Embryonic facial prominence (tissue), 1 donor: ENCODE measurements around the gene KRT9.
"Not testable (repeated sequence)": the region's sequence is repeated elsewhere in the genome, so short reads cannot be mapped to it uniquely, and the experiment has no call there.

Experiments
- DNase-seq: peaks from one replicate; pipeline ENCODE4 v3.0.0-alpha.2; 2016; ENCODE audit errors: extremely low spot score

KRT9 gene

DNA sequence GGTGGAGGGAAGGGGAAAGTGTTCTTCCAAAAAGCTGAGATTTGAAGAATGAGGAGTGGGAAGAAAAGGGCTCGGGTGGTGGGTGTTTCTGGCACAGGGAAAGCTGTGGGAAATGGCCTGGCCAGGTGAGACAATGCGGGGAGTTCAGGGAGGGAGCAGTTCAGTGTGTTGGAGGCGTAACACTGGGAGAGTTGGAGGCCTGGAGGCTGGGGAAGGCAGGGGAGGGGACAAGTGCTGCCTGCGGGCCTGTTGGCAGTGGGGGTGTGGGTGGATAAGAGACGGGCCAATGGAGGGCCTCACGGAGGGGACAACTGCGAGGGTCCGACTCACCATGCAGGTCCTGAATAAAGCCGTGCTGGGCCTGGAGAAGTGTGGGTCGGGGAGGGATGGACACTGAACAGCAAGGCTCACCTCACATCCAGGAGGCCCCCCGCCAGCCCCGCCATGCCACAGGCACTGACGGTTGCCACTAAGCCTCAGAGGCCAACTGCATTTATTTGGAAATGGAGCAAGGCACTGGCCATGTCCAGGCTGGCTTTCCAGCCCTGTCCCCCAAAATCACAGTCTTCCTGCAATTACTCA is 25.9 kb downstream of the KRT9 start:
- DNase-seq: no peak

DNA sequence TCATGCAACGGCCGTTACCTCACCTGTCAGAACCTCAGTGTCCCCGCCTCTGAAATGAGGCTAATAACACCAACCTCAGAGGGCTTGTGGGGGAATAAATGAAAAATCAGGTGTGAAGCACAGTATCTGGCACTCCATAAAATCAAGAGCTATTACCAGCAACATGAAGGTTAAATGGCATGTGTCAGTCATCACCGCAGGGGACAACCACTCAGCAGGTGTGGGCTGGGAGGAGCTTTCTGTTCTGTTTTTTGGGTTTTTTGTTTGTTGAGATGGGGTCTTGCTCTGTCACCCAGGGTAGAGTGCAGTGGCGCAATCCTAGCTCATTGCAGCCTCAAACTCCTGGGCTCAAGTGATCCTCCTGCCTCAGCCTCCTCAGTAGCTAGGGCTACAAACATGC is 26.9 kb downstream of the KRT9 start:
- no peak for DNase-seq

DNA sequence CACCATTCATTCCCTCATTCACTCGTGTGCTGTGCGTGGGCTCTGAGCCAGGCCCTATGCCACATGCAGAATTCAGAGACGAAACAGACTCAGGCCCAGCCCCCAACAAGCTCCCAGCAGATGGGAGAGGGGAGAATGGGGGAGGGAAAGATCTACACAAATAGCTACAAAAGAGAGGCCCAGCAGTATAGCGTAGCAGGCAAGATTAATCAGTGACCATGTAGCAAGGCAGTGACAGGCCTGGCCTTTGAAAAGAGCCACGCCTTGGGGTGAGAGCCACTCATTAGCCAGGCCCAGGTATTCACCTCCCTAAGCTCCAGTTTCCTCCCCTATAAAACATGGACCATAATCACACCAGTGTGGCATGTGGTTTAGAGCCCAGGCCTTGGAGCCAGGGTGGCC is 27.4 kb downstream of the KRT9 start:
- no peak for DNase-seq

DNA sequence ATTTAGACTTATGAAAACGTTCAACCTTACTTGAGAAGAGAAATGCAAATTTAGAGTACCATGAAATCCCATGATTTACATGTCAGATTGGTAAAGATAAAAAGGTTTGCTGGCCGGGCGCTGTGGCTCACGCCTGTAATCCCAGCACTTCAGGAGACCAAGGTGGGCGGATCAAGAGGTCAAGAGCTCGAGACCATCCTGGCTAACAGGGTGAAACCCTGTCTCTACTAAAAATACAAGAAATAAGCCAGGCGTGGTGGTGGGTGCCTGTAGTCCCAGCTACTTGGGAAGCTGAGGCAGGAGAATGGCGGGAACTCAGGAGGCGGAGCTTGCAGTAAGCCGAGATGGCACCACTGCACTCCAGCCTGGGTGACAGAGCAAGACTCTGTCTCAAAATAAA is 29.1 kb downstream of the KRT9 start:
- DNase-seq: not testable (repeated sequence)

DNA sequence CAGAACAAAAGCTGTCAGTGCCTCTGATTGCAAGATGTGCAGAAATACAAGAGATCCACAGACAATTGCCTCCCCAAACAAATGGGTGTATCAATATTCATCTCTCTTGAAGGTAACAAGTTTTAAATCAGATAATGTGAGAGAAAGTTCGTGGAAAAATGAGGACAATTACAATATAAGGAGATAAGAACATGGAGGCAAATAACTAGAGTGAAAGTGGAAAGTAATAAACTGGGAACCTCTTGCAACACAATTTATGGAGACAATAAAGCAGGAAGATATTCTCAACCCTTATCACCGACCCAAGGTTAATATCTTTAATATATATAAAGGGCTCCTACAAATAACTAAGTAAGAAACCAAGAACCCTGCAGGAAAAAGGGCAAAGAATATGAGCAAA is 29.5 kb downstream of the KRT9 start:
- DNase-seq: no peak

DNA sequence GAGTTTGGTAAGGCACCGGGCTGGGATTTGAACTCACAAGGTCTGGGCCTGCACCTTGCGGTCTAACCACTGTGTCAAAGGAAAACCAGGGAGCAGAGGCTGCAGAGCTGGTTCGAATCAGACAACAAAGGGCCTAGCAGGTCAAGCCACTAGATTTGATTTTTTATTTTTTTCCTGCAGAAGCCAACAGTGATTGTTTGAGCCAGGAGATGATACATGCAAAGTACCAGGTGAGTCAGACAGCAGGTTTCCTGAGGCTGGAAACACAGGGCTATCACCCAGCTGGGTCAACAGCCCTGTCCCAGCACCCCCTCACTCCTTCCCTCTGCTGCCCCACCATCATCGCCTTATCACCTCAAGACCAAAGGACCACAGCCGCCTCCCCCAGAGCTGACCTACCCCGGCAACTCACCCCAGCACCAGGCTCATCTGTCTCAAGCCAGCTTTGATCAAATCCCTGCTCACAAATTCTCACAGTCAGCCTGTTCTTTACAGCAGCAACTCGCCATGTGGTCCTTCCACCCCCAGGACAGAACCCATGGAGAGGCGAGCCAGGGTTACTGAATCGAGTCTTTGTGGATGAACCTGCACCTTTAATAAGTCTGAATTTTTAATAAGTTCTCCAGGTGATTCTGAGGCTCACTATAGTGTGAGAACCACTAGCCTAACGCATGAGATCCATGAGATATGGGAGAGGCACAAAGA is 30.8 kb downstream of the KRT9 start:
- DNase-seq: no peak

DNA sequence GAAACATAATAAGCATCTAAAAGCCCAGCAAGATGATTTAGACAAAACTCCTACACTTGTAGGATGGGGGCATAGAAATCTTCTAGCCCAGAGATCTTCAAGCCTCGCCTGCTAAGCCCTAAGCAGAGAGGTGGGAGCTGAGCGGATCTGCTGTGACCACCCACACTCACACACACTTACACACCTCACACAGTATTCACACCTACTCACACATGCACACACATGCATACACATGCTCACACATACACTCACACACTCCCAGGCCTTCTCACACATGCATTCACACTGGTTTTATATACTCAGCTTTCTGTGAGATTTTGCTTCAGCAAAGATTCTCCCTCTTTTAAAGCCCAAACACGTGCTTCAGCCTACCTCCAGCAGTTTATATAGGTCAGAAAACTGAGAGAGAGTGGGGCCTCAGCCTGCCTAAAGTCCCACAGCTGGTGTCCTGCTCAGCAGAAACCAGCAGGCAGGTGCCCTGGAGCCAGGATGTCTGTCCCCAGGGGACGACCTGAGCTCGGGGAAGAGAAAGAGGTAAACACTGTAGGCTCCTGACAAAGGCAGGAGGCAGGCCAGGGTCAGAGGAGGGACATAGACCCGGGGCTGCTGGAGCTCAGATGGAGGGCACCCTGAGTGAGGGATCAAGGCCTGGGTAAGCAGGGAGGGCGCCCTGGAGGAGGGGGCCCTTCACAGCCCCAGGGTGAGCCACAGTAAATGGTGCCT is 31.7 kb downstream of the KRT9 start:
- DNase-seq: no peak

DNA sequence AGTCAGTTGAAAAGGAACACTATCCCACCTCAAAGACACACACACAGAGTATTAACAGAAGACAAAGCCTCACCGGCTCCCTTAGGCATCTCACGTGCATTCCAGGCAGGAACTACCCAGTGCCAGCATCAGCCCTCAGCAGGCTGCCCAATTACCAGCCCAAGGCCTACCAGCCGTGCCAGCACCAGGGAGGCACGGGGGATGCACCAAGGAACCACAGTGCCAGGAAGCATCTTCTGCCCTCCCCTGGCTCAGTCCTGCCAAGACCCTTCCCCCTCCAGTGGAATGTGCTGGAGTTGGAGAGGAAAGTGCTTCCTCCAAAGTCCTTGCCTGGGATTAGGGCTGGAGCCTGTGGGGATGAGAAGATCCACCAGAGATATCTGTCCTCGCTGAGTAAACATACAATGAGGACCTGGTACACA is 32.8 kb downstream of the KRT9 start:
- no peak for DNase-seq

DNA sequence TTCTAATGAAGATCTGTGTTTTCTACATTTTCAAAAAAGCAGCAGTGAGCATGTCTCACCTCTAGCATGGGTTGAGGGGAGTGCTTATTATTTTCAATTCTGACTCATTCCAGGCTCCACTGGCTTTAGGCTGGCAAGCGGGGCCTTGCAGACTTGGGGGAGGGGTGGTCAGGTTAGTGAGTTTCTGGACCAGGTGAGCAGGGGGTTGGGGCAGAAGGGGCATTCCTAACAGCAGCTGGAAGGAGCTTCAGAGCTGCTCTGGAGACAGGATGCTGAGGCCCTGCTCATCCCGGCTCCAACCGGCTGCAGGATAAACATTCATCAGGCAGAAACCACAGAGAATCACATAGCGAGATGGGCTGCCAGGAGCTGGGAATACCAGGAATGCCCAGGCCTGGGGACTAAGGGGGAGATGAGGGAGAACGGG is 33.3 kb downstream of the KRT9 start:
- DNase-seq: no peak

DNA sequence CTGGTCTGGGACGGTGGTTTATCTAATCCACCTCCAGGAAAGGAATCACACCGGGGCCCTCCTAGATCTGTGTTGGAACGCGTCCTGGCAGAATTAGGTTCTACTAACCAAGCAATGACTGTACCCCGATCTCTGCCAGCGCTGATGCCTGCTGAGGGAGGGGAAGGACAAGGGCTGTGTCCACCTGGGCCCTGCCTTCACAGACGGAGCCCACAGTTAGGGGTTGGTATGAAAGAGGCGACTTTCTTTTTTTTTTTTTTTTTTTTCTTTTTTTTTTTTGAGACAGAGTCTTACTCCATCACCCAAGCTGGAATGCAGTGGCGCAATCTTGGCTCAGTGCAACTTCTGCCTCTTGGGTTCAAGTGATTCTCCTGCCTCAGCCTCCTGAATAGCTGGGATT is 33.9 kb downstream of the KRT9 start:
- DNase-seq: no peak

DNA sequence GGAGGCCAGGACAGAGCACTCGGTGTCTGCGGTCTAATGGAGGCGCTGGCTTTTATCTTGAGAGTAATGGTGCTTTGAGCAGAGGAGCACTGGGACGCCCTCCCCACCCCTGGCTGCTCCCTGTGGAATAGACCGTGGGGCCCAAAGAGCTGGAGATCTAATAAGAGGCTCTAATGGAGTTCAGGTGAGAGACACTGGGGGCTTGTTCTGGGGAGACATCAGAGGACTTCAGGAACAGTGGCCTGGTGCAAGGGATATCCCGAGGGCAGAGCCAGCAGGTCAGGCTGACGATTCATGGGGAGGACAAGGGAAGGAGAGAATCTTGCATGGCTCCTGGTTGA is 34.3 kb downstream of the KRT9 start:
- DNase-seq: no peak

DNA sequence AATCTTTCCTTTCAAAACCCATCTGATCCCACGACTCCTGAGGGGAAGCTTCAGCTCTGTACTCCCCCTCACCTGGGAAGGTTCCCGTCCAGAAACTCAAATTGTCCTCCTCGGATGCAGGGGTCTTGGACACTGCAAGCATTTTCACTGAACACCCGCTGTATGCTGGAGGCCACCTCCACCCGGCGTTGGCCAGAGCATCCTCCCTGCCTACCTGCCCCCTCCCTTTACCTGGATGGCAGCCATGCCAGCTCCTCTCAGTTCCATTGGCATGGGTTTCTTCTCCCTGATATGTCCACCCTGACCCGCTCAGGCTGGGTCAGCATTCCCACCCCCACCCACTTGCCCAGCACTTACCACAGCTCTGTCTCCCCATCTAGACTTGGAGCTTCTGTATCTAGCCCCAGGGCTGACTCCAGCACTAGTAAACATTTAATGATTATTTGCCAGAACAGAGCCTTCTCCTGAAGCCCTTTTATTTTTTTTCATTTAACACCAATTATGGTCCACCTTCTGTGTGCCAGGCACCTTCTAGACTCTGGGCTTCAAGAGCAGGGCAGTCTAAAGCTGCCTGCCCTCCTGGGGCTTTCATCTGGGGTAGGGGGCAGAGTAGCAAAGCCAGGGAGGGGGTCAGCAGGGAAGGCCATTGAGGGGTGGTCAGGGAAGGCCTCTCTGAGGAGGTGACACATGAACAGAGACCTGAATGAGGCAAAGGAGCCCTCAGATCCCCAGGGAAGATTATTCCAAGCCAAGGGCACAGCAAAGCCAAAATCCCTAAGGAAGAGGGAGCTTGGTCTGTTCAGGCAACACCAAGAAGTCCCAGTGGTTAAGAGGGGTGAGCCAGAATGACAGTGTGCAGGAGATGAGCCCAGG is 34.9 kb downstream of the KRT9 start:
- no peak for DNase-seq

DNA sequence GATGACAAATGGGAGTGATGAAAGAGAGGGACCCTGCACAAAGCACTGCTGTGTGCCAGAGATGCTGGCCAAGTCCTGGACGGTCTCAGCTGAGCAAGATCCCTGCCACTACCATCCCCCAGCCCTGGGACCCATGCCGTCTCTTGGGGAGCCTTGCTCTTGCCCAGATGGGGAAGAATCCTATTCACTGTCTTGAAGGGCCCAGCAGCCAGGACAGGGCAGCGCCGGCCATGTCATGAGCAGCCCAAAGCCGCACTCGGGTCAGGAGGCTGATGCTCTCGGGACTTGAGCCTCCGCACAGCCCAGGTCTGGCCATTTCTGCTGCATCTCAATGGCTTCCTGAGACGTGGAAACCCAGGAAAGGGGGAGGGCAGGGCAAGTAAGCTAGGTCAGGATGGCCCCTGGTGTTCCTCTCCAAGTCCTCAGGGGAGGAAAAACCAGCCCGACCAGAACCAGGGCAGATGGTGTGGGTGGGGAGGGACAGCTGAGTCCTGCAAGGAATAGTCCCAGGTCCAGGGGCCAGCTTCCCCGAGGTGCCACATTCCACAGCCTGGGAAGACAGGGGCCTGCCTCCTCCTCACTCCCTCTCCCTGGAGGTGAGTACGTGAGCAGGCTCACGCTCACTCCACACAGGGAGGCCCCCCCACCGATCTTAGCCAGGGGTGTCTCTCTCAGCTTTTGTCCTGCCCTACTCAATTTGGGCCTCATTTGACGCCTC is 35.9 kb downstream of the KRT9 start:
- no peak for DNase-seq

DNA sequence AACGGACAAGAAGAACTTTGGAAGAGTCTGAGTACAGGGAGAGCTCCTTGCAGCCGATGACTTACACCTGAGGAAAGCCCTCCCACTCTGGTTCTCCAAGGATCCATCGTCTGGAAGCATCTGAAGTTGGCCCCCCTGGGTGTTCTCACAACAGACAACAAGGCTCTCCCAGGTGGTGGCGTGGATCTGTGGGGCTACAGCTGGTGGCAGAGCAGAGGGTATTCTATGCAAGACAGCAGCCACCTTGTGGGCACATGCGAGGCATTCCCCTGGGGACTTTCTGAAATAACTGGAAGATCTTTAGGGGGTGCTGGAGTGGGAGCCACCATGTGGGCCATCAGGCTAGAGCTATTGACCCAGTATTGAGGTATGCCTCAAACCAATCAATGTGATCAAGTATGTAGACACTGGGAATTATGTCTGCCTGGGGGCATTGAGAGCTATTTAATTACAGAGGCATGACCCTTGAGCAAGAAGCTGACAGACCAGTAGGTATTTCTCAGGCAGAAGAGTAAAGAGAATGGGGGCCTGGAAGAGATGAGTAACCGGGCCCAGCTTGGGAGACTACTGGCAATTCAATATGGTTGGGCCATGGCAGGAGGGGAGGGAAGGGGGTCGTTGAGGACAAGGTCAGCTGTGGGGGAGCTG is 36.8 kb downstream of the KRT9 start:
- no peak for DNase-seq

DNA sequence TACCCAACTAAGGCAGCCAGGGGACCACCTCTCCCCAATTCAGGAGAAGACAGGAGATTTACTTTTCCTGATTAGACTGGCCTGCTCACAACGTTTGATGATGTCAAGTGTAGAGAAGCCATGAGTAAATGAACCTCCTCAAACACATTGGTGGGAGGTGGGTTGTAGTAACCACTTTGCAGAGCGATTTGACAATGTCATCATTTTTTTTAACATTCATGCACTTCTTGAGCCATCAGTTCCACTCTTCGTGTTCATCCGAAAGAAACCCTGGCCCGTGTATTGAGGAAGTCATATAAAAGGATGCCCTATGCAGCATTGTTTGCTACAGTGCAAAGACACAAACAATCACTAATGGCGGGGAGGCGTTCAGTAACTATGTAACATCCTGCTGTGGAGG is 38.2 kb downstream of the KRT9 start:
- no peak for DNase-seq

DNA sequence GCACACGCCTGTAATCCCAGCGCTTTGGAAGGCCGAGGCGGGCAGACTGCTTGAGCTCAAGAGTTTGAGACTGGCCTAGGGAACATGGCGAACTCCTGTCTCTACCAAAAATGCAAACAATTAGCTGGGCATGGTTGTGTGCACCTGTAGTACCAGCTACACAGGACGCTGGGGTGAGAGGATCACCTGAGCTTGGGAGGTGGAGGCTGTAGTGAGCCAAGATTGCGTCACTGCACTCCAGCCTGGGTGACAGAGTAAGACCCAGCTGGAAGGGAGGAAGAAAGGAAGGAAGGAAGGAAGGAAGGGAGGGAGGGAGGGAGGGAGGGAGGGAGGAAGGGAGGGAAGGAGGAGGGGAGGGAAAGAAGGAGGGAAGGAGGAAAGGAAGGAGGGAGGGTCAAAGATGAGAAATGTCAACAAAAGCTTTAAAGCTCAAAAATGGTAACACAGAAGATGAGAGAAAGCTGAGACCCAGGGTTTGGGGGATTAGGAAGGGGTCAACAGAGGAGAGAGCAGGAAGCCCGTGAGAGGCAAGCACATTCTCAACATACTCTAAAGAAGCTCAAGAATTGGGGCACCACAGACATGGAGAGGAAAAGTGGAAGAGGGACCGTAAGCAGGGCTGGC is 38.8 kb downstream of the KRT9 start:
- no peak for DNase-seq

DNA sequence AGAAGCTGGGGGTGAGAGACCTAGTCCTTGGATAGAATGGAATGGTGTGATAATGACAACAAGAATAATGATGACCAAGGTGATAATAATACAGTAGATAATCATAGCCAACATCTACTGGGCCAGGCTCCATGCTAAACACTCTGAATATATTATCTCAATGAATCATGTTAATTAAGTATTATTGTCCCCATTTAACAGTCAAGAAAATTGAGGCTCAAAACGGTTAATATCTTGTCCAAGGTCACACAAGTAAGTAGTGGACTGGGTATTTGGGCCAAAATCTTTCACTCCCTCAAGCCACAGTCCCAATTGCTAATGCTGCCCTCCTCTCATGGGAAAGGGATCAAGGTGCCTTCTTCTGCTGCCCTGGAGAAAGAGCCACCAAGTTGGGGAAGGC is 39.9 kb downstream of the KRT9 start:
- DNase-seq: no peak

DNA sequence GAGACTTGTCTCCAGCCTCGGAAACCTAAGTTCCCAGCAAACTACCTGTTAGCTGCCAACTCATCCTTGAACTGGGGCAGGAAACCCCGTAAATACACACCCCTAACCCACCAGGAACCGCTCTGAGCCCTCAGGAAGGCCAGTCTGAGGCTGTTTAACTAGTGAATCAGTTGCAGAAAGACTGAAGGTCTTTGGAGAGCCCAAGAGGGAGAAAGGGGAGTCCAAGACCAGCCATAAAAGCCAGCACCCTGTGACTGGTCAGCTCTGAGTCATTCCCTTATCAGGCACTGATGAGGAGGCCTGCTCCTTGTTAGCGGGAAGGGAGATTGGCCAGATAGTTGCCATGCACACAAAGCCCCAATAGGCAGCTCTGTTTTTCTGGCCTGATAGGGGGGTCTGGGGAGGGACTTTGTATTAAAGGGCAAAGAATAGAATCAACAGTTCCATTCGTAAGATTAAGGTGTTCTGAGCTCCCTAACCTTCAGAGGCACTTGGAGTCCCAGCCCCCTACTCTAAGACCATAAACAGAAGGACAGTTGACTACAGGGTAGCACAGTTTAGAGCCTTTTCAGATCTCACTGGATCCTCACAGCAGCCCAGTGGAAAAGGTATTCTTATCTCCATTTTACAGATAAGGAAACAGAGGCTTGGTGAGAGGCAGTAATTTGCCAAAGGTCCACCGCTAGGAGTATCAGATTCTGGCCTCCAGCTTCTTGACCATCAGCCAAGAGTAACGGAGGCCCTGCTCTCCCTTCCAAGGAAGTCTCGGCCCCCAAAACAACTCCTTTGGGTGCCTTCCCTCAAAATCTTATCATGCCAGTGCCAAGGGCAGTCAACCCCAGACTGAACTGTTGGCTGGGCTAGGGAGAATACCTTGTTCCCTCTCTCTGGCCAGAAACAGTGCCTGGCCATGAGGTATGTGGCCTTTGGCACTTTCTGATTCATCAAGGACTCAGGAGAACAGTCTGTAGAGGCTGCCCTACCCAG is 41.5 kb downstream of the KRT9 start:
- no peak for DNase-seq

DNA sequence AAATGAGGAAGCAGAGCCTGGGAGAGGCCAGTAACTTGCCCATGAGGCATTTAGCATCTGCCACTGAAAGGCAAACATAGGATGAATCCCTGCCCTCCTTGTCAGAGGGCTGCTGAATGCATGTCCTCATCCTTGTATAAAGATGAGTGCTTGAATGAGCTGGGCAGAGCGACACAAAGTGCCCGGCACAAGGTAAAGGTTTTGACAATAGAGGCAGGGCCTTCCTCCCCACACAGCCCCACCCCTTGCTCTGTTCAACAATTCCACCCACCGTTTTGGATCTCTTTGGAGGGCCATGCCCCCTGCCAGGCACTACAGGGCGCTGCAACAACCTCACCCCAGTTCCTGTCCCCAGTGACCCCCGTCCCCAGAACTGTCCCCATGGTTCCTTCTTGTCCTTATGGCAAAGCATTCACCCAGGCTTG is 42.4 kb downstream of the KRT9 start:
- DNase-seq: no peak
